ENCODE data around the gene GLIPR1L2. TPM values are rescaled to one million over a fixed set of nuclear protein-coding genes. Genes with fewer than 3 reads are reported as not detected.

GLIPR1L2 gene
- total and polyA plus RNA-seq, 2 of the 8 experiments (the other 6 are each of a cell fraction or from before 2014, with no cell fraction given), result 0.09 TPM; not detected in 1

GRCh38 chr12:75474116-75474515, 83.2 kb downstream of the GLIPR1L2 start (continued):
- TF ChIP-seq CHD7 (IDR thresholded peaks at IDR 0.05; ENCODE audit: insufficient replicate concordance, low read length) (no peak), SP4 (IDR thresholded peaks at IDR 0.05; ENCODE audit: low read length) (no peak), TCF12 (IDR thresholded peaks at IDR 0.05; ENCODE audit: low read depth, low read length) (no peak), CEBPB (IDR thresholded peaks at IDR 0.05; ENCODE audit: low read depth, low read length) (no peak), POLR2A (IDR thresholded peaks at IDR 0.05; ENCODE audit: control extremely low read depth in 1 of 2, low read depth in 2 of 2, low read length in 2 of 2) (no peak), HDAC6 (IDR thresholded peaks at IDR 0.05; ENCODE audit: low read depth, low read length) (no peak), USF2 (IDR thresholded peaks at IDR 0.05; ENCODE audit: low read length) (no peak), ASH2L (IDR thresholded peaks at IDR 0.05; ENCODE audit: low read length) (no peak)
- TF ChIP-seq, protein P1, sequence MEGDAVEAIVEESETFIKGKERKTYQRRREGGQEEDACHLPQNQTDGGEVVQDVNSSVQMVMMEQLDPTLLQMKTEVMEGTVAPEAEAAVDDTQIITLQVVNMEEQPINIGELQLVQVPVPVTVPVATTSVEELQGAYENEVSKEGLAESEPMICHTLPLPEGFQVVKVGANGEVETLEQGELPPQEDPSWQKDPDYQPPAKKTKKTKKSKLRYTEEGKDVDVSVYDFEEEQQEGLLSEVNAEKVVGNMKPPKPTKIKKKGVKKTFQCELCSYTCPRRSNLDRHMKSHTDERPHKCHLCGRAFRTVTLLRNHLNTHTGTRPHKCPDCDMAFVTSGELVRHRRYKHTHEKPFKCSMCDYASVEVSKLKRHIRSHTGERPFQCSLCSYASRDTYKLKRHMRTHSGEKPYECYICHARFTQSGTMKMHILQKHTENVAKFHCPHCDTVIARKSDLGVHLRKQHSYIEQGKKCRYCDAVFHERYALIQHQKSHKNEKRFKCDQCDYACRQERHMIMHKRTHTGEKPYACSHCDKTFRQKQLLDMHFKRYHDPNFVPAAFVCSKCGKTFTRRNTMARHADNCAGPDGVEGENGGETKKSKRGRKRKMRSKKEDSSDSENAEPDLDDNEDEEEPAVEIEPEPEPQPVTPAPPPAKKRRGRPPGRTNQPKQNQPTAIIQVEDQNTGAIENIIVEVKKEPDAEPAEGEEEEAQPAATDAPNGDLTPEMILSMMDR (IDR thresholded peaks at IDR 0.05; ENCODE audit: control extremely low read depth in 1 of 3, insufficient read depth in 1 of 3, low read depth in 1 of 3, low read length in 3 of 3), result no peak

Data from H1 (cell line).